Mucosa of gallbladder (tissue), 1 donor: ENCODE data around the gene MXD1. TPM values are rescaled to one million over a fixed set of nuclear protein-coding genes. Genes with fewer than 3 reads are reported as not detected.

Experiments used
- DNase-seq: peaks from one replicate; pipeline ENCODE4 v3.0.0-alpha.2; 2020; ENCODE audit warnings: low spot score
- total RNA-seq: library from RNA; stranded (reverse); gene quantifications from one replicate; pipeline ENCODE4 v1.2.1, GENCODE V29; 2021
- donor health status: DM: no; HTN: no; CAD: no.

The MXD1 gene
- total RNA-seq, 1 donor from 2014 or later: 13.7 TPM

- DNase-seq: no peak
Observed at GRCh38 chr2:69979902-69980807, 65.2 kb downstream of the MXD1 start.

- DNase-seq: no peak
Observed at GRCh38 chr2:69983392-69983966, 68.6 kb downstream of the MXD1 start.

- DNase-seq: no peak
Observed at GRCh38 chr2:69985216-69985615, 70.3 kb downstream of the MXD1 start.

DNA sequence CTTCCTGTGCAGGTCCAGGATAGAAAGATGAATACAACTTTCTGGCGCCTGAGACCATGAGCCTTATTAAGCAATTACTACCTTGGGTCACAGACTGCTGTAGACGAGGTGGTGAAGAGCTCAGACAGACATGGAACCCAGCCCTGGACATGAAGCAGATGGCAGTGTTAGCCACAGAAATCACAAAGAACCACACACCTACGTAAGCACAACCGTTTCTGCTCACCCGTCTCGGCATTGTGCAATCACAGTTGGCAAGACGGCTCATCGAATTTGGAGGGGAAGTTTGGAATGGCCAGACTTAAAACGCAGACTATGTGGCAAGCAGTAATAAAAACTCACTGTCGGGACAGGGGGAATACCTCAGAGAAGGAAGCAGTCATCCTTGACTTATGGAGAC is 70.8 kb downstream of the MXD1 start:
- DNase-seq: peak; percentile 45

DNA sequence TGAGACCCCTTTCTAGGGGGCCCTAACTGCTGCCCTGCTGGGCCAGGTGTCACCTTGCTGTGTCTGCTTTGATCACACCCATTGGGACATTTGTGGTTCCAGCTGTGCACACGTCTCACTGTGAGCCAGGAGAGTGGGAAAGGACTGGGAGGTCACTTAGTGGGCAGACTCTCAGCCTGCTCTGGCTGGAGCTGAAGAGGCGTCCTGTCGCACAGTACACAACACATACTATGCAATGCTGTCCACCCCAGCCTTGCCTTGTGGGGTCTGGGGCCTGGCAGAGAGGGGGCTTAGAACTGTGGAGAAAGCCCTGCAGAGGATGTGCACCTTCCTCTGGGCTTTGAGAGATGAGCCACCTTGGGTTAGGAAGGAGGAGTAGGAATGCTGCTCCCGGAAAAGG is 71.8 kb downstream of the MXD1 start:
- DNase-seq: no peak

DNA sequence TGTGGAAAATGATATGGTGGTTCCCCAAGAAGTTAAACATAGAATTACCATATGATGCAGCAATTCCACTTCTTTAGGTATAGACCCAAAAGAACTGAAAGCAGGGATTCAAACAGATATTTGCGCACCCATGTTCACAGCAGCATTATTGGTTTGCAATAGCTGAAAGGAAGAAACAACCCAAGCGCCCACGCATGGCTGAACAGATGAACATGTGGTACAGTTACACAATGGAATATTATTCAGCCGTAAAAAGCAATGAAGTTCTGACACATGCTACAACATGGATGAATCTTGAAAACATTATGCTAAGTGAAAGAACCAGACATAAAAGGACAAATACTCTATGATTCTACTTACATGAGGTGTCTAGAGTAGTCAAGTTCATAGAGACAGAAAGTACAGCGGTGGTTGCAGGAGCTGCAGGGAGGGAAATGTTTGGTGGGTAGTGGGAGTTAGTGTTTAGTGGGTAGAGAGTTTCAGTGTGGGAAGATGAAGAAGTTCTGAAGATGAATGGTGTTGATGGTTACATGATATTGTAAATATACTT is 73.3 kb downstream of the MXD1 start:
- no peak for DNase-seq

DNA sequence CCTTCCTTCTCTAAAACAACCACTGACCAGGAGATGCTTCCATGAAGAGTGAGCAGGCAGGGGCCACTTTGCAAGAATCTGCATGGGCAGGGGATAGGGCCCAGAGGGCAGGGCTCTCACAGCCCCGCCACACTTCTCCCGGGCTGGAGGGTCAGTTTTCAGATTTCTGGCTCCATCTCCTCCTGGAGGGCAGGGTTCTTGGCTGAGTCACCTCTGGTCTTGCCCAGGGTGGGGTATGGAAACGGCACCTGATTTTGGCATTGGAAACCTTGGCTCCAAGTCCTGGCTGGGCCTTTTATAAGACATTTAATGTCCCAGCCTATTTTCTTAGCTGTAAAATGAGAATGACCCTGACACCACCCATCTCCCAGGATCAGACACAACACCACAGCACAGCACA is 74.1 kb downstream of the MXD1 start:
- no peak for DNase-seq

- no peak for DNase-seq
Observed at GRCh38 chr2:69989441-69990105, 74.7 kb downstream of the MXD1 start.

Other genes with a start within 250 kb of the MXD1 start
- 2,875 TPM for gene ANXA4, start 173.0 kb upstream of the MXD1 start, total RNA-seq
- gene GMCL1, start 85.4 kb upstream of the MXD1 start, total RNA-seq: 29.0 TPM
- 43.4 TPM for gene SNRNP27, start 21.2 kb upstream of the MXD1 start, total RNA-seq
- gene ASPRV1, start 46.5 kb downstream of the MXD1 start, total RNA-seq: 1.1 TPM
- 358 TPM for gene PCBP1, start 172.4 kb downstream of the MXD1 start, total RNA-seq